GM19452 (cell line): ENCODE measurements around the gene TTC23.

Source experiments
- ATAC-seq: cut with Tn5 transposase; IDR thresholded peaks from one replicate; pipeline ENCODE4 v1.9.1; 2021; ENCODE audit not compliant: unreplicated experiment

Gene TTC23

GRCh38 chr15:99249270-99249841, at the start of gene TTC23:
TTC23 (minus strand) TSS chr15:99249581; CDS start chr15:99228712, 20,869 bp downstream.
- ATAC-seq: no peak

- no peak for ATAC-seq
These were observed 47.0 kb upstream of the TTC23 start for GRCh38 chr15:99296386-99296785.

GRCh38 chr15:99295840-99296239, 46.5 kb upstream of the TTC23 start:
- no peak for ATAC-seq

GRCh38 chr15:99291643-99292042, 42.3 kb upstream of the TTC23 start:
- ATAC-seq: no peak

- ATAC-seq: no peak
These were observed 34.3 kb upstream of the TTC23 start for GRCh38 chr15:99283717-99284116.

- no peak for ATAC-seq
These were observed 33.2 kb upstream of the TTC23 start for GRCh38 chr15:99282586-99282985.

- ATAC-seq: no peak
These were observed 32.7 kb upstream of the TTC23 start for GRCh38 chr15:99282121-99282520.

- ATAC-seq: no peak
These were observed 30.4 kb upstream of the TTC23 start for GRCh38 chr15:99279827-99280226.

- no peak for ATAC-seq
These were observed 29.9 kb upstream of the TTC23 start for GRCh38 chr15:99279290-99279689.

- ATAC-seq: no peak
These were observed 26.2 kb upstream of the TTC23 start for GRCh38 chr15:99275525-99276128.

- no peak for ATAC-seq
These were observed 25.7 kb upstream of the TTC23 start for GRCh38 chr15:99275061-99275460.

- ATAC-seq: no peak
These were observed 24.4 kb upstream of the TTC23 start for GRCh38 chr15:99273801-99274200.

- ATAC-seq: no peak
These were observed 19.1 kb upstream of the TTC23 start for GRCh38 chr15:99268431-99268830.

GRCh38 chr15:99267957-99268356, 18.6 kb upstream of the TTC23 start:
- ATAC-seq: no peak

GRCh38 chr15:99265541-99266070, 16.2 kb upstream of the TTC23 start:
- no peak for ATAC-seq

- no peak for ATAC-seq
These were observed 14.7 kb upstream of the TTC23 start for GRCh38 chr15:99264125-99264524.

GRCh38 chr15:99257107-99257750, 7.8 kb upstream of the TTC23 start:
- no peak for ATAC-seq

- no peak for ATAC-seq
These were observed 4.2 kb upstream of the TTC23 start for GRCh38 chr15:99253381-99254090.

GRCh38 chr15:99252326-99252725, 2.9 kb upstream of the TTC23 start:
- ATAC-seq: no peak

GRCh38 chr15:99250857-99251841, 1.8 kb upstream of the TTC23 start, which contains the start of gene LRRC28:
LRRC28 (plus strand) TSS chr15:99251481; CDS start chr15:99255958, 4,477 bp downstream.
- ATAC-seq: peak; percentile 86
